ENCODE measurements around the gene AKNA.

The AKNA gene

GRCh38 chr9:114357360-114357759 lies 30.4 kb downstream of the AKNA start:
- DNase-seq (ENCODE audit: low spot score), result no peak

DNA sequence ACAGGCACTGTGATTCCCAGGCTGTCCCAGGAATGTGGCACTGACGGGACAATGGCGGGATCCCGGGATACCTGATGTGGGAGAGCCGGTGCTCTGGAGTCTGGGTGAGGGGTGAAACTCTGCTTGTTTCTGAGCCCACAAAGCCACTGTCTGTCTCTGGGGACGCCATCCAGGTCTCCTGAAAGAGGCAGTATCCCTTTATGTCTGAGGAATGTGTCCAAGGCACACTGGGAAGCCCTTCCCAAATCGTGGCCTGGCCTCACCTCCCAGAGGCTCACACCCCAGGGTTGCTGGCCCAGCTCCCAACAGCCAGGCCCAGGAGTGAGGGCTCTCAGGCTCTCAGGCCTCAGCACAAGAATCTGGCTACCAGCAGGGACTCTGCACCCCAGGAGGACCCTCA lies 31.0 kb downstream of the AKNA start:
- no peak for DNase-seq (ENCODE audit: low spot score)

GRCh38 chr9:114355821-114356220 lies 32.0 kb downstream of the AKNA start:
- no peak for DNase-seq (ENCODE audit: low spot score)

DNA sequence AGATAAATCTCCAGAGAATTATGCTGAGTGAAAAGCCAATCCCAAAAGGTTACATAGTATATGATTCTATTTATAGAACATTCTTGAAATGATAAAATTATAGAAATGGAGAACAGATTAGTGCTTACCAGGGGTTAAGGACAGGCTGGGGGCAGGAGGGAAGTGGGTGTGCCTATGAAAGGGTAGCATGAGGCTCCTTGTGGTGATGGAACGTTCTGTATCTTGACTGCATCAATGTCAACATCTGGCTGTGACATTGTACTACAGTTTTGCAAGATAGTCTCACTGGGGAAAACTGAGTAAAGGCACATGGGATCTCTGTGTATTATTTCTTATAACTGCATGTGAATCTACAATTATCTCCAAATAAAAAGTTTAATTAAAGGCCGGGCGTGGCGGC lies 35.9 kb downstream of the AKNA start:
- DNase-seq (ENCODE audit: low spot score), result no peak

DNA sequence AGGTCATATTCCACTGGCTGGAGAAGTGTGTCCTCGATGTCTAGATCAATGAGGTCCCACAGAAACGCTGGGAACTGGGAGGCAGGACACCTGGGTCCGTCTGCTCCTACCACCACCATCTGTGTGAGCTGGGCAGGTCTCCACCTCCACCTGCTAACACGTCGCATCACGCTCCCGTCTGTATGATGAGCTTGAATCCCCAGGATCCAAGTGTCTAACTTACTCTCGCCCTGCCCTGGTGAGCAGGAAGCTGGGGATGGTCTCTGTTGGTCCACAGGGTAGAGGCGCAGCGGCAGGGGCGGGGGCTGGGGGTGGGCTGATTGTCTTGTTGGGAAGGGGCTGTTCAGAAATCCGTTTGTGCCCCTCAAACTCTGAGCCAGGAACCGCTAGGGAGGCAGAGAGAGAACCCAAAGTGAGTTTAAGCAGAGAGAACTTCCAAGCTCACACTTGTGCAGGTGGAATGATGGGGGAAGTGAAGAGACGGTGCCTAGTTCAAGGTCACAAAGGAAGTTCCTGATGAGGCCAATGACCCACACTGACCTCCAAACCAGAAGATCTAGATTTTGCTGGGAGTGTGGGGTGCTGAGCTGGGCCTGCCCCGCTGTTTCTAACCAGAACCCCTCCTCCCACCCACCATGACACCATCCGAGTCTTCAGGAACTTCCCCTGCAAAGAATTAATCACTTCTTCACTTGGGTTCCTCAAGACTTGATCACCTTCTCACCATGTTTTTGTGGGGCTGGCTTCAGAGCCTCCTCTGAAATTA lies 37.0 kb downstream of the AKNA start:
- no peak for DNase-seq (ENCODE audit: low spot score)

GRCh38 chr9:114349713-114350480 lies 37.9 kb downstream of the AKNA start:
- DNase-seq (ENCODE audit: low spot score), result no peak

GRCh38 chr9:114348906-114349482 lies 38.8 kb downstream of the AKNA start:
- DNase-seq (ENCODE audit: low spot score), result peak; percentile 95

DNA sequence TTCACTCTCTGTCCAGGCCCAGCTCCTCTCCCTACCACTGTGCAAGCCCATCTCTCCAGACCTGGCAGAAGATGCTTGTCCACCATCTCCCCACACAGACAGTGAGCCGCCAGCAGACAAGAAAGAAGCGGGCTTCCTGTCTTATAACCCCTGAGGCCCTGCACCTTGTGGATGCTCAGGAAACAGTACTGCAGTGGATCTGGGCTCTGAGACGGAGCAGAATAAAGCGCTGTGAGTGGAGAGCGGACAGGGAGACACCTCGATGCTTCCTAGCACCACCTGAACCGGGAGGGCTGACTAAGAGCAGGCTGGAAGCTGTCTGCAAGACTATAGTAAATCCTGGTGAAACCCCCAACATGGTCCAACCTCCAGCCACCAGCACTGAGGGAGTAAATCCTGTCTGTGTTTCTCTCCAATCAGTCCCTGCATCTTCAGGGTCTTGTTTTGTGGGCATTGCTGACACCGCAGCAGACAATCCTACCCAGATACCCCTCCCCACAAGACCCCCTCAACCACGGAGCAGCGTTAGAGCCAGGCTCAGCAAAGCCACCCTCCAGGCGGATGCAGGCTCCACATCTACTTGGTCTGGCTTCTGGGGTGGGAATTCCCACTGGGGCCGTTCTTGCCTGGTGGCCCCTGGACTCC lies 39.4 kb downstream of the AKNA start:
- no peak for DNase-seq (ENCODE audit: low spot score)

GRCh38 chr9:114347675-114348074 lies 40.1 kb downstream of the AKNA start:
- DNase-seq (ENCODE audit: low spot score), result no peak

DNA sequence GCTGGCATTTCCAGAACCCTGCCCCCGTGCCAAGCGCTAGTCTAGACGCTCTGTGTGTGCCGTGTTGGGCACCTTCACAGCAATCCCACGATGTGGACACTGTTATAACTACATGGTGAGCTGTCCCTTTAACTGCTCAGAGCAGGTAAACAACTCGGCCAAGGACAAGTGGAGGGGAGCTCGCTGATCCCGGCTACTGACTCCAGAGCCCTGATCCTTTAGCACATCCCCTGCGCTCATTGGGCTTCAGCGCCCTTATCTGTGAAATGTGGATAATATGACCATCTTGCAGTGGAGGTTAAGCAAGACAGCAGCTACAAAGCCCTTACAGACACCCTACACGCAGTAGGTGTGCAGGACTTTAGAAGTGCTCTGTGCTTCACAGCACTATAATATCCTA lies 41.6 kb downstream of the AKNA start:
- DNase-seq (ENCODE audit: low spot score), result no peak

DNA sequence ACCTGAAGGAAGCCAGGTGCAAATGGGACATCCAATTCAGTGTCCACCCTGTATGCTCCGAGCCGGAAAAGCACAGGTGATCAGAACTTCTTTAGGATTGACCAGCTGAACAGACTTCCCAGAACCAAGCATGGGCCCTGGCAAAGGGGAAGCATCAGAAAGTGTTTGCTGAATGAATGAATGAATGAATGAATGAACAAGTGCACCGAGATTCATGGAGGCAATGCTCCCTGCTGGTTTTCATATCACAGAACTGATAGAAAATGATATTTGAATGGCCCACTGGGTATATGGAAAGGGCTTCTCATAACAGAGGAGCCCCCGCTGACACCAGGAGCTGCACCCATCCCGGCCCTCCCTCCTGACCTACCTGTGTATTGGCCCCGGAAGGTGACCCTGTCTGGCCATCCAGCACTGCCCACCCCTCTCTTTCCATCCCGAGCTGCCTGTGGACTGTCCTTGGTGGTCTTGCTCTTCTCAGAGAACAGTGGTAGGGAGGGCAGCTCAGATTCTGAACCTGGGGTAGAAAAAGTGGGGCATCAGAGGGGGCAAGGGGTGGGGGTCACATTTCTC lies 42.2 kb downstream of the AKNA start:
- DNase-seq (ENCODE audit: low spot score), result no peak

GRCh38 chr9:114344692-114345091 lies 43.1 kb downstream of the AKNA start:
- no peak for DNase-seq (ENCODE audit: low spot score)

DNA sequence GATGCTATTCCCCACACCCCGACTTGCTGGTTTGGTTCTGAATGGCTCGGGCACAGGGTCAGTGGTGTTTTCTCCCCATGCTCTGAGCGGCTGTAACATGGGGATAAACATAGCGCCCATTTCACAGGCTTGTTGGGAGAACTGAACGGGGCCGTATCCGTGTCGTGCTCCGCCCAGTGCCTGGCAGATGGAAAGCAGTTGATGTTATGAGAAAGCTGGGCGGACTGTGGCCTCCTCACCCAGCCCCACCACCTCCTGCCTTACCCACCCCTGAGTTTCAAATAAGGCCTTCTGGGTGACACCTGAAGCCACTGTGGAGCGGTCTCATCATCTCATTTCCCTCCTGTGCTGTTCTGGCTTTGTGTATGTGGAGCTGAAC lies 43.6 kb downstream of the AKNA start:
- DNase-seq (ENCODE audit: low spot score), result no peak

DNA sequence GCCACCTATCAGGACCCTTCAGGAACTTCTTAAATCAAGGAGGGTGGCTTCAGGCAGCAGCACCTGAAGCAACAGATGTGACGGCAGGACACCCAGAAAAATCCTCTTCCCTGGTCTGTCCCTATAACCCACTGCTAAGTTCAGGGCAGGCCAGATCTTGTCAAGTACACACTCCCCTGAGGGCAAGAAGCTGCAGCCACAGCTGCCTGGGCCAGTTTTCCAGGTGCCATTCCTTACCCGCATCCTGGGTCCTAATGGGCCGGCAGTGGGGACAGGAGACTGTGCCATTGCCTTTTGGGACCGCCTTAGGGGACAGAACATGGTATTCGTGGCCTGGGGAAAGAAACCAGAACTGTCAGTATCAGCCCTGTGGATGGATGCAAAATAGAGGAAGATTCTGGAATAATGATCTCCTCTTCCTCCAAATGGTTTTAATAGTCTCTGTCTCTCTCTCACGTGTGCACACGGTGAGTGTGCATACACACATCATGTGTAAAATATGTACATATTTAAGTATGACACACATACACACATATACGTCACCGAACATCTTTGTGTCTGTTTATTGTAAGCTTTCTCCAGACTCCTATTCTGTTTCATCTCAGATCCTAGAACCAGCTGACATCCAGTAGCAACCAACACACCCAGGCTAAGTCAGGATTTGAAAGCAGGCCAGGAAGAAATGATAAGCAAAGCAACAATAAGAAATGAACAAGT lies 44.2 kb downstream of the AKNA start:
- DNase-seq (ENCODE audit: low spot score), result no peak

DNA sequence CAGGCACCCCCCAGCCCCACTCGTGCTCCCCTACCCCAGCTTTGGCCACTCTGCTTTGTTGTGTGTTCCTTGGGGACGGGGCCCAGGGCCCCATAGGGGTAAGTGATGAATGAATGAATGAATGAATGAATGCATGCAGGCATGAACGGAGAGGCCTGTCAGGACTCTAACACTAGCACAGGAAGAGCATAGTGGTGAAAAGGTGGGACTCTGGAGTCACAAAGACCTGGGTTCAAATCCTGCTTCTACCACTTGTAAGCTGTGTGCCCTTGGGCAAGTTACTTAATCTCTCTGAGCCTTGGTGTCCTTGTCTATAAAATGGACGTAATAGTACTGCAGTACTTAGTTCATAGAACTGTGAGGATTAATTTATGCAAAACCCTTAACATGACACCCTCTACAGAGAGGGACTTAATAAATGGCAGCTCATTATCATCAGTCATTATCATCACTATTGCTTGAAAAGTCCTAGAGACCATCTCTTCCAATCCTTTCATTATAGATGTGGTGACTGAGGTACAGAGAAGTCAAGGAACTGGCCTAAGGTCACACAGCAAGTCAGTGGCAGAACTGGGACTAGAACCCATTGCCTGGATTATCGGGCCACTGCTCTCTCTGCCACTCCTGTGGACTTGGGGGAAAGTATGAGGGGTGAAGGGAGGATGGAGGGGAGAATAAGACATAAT lies 44.9 kb downstream of the AKNA start:
- no peak for DNase-seq (ENCODE audit: low spot score)

GRCh38 chr9:114341991-114342390 lies 45.8 kb downstream of the AKNA start:
- no peak for DNase-seq (ENCODE audit: low spot score)

- no peak for DNase-seq (ENCODE audit: low spot score)
Measured at GRCh38 chr9:114341152-114341830, 46.5 kb downstream of the AKNA start.

GRCh38 chr9:114339130-114339908 lies 48.5 kb downstream of the AKNA start:
- peak; percentile 91 for DNase-seq (ENCODE audit: low spot score)

- no peak for DNase-seq (ENCODE audit: low spot score)
Measured at GRCh38 chr9:114338187-114338586, 49.6 kb downstream of the AKNA start.

All from AG08396 (cell line).